Measurements from ENCODE around the gene AFTPH.

Gene AFTPH

DNA sequence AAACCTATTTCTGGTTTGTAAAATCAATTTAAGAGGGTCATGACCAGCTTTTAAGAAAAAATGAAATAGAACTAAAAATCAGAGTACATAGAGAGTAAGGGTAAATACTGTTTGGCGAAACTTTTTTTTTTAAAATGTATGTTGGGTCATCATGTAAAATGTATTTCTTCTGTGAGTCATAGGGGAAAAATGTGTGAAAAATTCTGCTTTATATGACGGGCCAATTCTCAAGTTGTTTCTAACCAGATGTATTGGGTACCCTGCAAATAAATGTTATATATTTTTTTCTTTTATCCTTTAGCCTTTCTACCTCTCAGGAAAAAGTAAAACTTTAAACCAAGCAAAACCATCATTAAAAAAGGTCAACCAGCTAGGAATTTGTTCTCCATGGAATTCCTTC, 13.9 kb downstream of the AFTPH start:
- no peak overlapping the region for H3K4me3 ChIP-seq (replicated peaks; ENCODE audit: low read depth, low read length)
- no peak for DNase-seq (ENCODE audit: extremely low read depth, insufficient read length)
- H3K27me3 ChIP-seq (replicated peaks; ENCODE audit: control insufficient read depth, insufficient read depth, low read length), result no peaks in the 10 kb centered on the region
- H3K36me3 ChIP-seq (ENCODE audit: control insufficient read depth, insufficient read depth, low read length), result no peaks in the 10 kb centered on the region
- TF ChIP-seq CTCF (IDR thresholded peaks at IDR 0.05; ENCODE audit: insufficient read depth, low read length, poor library complexity, severe bottlenecking), result no peak

- TF ChIP-seq CTCF (IDR thresholded peaks at IDR 0.05; ENCODE audit: insufficient read depth, low read length, poor library complexity, severe bottlenecking), result no peak
- Histone ChIP-seq H3K4me3 (replicated peaks; ENCODE audit: low read depth, low read length) (no peak overlapping the region; the same call in 1 of the 2 replicates), H3K36me3 (ENCODE audit: control insufficient read depth, insufficient read depth, low read length) (no peaks in the 10 kb centered on the region), H3K27me3 (replicated peaks; ENCODE audit: control insufficient read depth, insufficient read depth, low read length) (no peaks in the 10 kb centered on the region)
- DNase-seq (ENCODE audit: extremely low read depth, insufficient read length), result no peak
These were observed 14.8 kb downstream of the AFTPH start for GRCh38 chr2:64538764-64539433.

- Histone ChIP-seq H3K4me3 (replicated peaks; ENCODE audit: low read depth, low read length) (no peak overlapping the region), H3K27me3 (replicated peaks; ENCODE audit: control insufficient read depth, insufficient read depth, low read length) (no peaks in the 10 kb centered on the region), H3K36me3 (ENCODE audit: control insufficient read depth, insufficient read depth, low read length) (no peaks in the 10 kb centered on the region)
- no peak for TF ChIP-seq CTCF (IDR thresholded peaks at IDR 0.05; ENCODE audit: insufficient read depth, low read length, poor library complexity, severe bottlenecking)
- peak; percentile 43 for DNase-seq (ENCODE audit: extremely low read depth, insufficient read length)
These were observed 16.5 kb downstream of the AFTPH start for GRCh38 chr2:64540615-64541014.

DNA sequence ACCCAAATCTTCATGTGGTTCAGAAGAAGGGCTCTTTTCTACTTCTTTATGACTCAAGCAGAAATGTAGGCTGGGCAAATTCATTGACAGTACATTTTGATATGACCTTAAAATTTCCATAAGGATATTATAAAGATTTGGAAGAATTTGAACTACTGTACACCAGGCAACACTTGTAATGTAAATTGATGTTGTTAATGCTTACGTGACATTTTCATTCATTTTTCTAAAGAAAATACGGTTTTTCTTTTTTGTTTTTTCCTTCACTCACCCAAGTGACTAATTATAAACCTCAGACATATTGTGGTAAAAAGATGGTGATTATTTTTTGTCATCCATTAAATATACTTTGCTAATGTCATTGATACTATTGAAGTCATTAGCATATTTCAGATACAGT, 17.4 kb downstream of the AFTPH start:
- no peak overlapping the region for H3K4me3 ChIP-seq (replicated peaks; ENCODE audit: low read depth, low read length)
- no peak for TF ChIP-seq CTCF (IDR thresholded peaks at IDR 0.05; ENCODE audit: insufficient read depth, low read length, poor library complexity, severe bottlenecking)
- no peak for DNase-seq (ENCODE audit: extremely low read depth, insufficient read length)

GRCh38 chr2:64542071-64543007, 18.2 kb downstream of the AFTPH start:
- TF ChIP-seq CTCF (IDR thresholded peaks at IDR 0.05; ENCODE audit: insufficient read depth, low read length, poor library complexity, severe bottlenecking), result no peak
- DNase-seq (ENCODE audit: extremely low read depth, insufficient read length), result no peak
- Histone ChIP-seq H3K36me3 (ENCODE audit: control insufficient read depth, insufficient read depth, low read length) (no peaks in the 10 kb centered on the region), H3K4me3 (replicated peaks; ENCODE audit: low read depth, low read length) (no peak overlapping the region), H3K27me3 (replicated peaks; ENCODE audit: control insufficient read depth, insufficient read depth, low read length) (no peaks in the 10 kb centered on the region)

More for the DNA sequence above, 17.4 kb downstream of the AFTPH start:
- Histone ChIP-seq H3K36me3 (ENCODE audit: control insufficient read depth, insufficient read depth, low read length) (no peaks in the 10 kb centered on the region), H3K27me3 (replicated peaks; ENCODE audit: control insufficient read depth, insufficient read depth, low read length) (no peaks in the 10 kb centered on the region)
